ENCODE data around the gene FAM240B. TPM values are rescaled to one million over a fixed set of nuclear protein-coding genes. Genes with fewer than 3 reads are reported as not detected.

Gene FAM240B
- total RNA-seq, 3 donors from 2014 or later, result not detected

- H3K9me3 Mint-ChIP-seq, result no peaks in the 10 kb centered on the region
- H3K36me3 Mint-ChIP-seq (ENCODE audit: insufficient read depth), result no peaks in the 10 kb centered on the region
Observed at GRCh38 chr9:38724754-38725153, 4.8 kb upstream of the FAM240B start.

GRCh38 chr9:38718148-38718547, 1.8 kb downstream of the FAM240B start:
- no peaks in the 10 kb centered on the region for H3K36me3 Mint-ChIP-seq (ENCODE audit: insufficient read depth)
- no peaks in the 10 kb centered on the region for H3K4me1 Mint-ChIP-seq (ENCODE audit: low read depth)
- DNase-seq (no peak), ATAC-seq (no peak)
- H3K27me3 Mint-ChIP-seq (ENCODE audit: low read depth), result peaks cover 4% of the 10 kb centered on the region
- H3K4me3 Mint-ChIP-seq, result no peak overlapping the region
- no peaks in the 10 kb centered on the region for H3K9me3 Mint-ChIP-seq

More at GRCh38 chr9:38724754-38725153, 4.8 kb upstream of the FAM240B start:
- no peaks in the 10 kb centered on the region for H3K27me3 Mint-ChIP-seq (ENCODE audit: low read depth)
- ATAC-seq, result no peak
- no peak for DNase-seq
- H3K4me1 Mint-ChIP-seq (ENCODE audit: low read depth), result no peaks in the 10 kb centered on the region
- H3K4me3 Mint-ChIP-seq, result no peak overlapping the region

DNA sequence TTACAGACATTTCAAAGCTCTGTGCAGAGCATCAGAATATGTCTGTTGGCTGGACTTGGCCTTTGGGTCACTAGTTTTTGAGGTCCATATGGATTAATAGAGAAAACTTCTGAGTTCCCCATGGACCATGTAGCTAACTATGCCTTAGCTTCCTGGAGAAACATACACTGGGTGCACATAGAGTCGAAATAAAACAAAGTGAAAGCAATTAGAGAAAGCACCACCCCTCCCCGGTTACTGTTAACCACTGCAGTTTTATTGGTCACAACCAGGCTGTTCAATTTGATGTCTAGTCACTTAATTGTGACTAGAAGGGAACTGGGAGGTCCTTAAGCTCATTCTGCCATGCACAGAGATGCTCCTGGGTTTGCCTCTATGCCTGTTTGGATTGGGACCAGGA, 4.2 kb downstream of the FAM240B start:
- Mint-ChIP-seq H3K36me3 (ENCODE audit: insufficient read depth) (no peaks in the 10 kb centered on the region), H3K4me1 (ENCODE audit: low read depth) (no peaks in the 10 kb centered on the region), H3K9me3 (no peaks in the 10 kb centered on the region), H3K27me3 (ENCODE audit: low read depth) (peaks cover 5% of the 10 kb centered on the region), H3K4me3 (no peak overlapping the region)
- no peak for DNase-seq
- no peak for ATAC-seq

GRCh38 chr9:38713426-38713825, 6.5 kb downstream of the FAM240B start:
- ATAC-seq (no peak), DNase-seq (no peak)
- Mint-ChIP-seq H3K27me3 (ENCODE audit: low read depth) (peaks cover 5% of the 10 kb centered on the region), H3K4me1 (ENCODE audit: low read depth) (no peaks in the 10 kb centered on the region), H3K9me3 (no peaks in the 10 kb centered on the region), H3K4me3 (no peak overlapping the region), H3K36me3 (ENCODE audit: insufficient read depth) (no peaks in the 10 kb centered on the region)

GRCh38 chr9:38708759-38709158, 11.2 kb downstream of the FAM240B start:
- Mint-ChIP-seq H3K36me3 (ENCODE audit: insufficient read depth) (no peaks in the 10 kb centered on the region), H3K4me1 (ENCODE audit: low read depth) (no peaks in the 10 kb centered on the region), H3K27me3 (ENCODE audit: low read depth) (peaks cover 9% of the 10 kb centered on the region), H3K9me3 (no peaks in the 10 kb centered on the region), H3K4me3 (no peak overlapping the region)
- ATAC-seq, result no peak
- no peak for DNase-seq

GRCh38 chr9:38707885-38708637, 11.9 kb downstream of the FAM240B start:
- no peak for DNase-seq
- H3K27me3 Mint-ChIP-seq (ENCODE audit: low read depth), result peaks cover 9% of the 10 kb centered on the region
- H3K9me3 Mint-ChIP-seq, result no peaks in the 10 kb centered on the region
- no peaks in the 10 kb centered on the region for H3K4me1 Mint-ChIP-seq (ENCODE audit: low read depth)
- H3K4me3 Mint-ChIP-seq, result no peak overlapping the region
- no peak for ATAC-seq
- H3K36me3 Mint-ChIP-seq (ENCODE audit: insufficient read depth), result no peaks in the 10 kb centered on the region

DNA sequence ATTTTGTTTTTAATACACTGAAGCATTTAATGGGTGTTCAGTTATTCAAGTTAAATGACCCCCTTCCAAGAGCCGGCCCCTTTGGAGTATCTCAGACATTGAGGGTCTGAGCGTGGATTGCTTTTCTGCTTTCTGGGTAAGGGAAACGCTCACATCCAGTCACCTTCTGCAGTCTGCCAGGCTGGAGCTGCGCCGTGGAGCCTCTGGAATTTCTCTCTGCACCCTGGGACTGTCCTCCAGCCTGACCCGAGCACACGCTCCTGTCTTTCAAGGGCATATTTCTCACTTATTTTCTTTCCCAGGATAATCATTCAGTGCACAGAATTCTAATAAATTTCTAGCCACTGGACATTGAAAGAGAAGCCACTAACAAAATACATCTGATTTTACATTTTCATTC, 13.4 kb downstream of the FAM240B start:
- Mint-ChIP-seq H3K4me3 (no peak overlapping the region), H3K27me3 (ENCODE audit: low read depth) (peaks cover 9% of the 10 kb centered on the region), H3K9me3 (no peaks in the 10 kb centered on the region), H3K4me1 (ENCODE audit: low read depth) (no peaks in the 10 kb centered on the region), H3K36me3 (ENCODE audit: insufficient read depth) (no peaks in the 10 kb centered on the region)
- no peak for ATAC-seq
- DNase-seq, result no peak

DNA sequence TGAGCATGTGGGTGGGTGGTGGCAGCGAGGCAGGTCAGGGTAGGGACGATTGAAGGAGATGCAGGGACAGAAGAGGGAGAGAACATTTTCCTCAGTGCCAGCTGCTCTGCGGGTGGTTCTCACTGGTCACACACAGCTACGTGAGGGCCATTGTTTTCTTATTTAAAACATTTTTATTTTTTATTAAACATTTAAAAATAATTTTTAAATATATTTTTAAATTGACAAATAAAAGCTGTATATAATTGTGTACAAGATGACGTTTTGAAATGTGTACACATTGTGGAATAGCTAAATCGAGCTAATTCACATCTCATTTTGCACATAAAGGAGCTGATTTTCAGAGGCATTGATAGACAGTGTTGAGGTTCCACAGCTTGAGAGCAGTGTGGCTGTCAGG, 14.0 kb downstream of the FAM240B start:
- peaks cover 9% of the 10 kb centered on the region for H3K27me3 Mint-ChIP-seq (ENCODE audit: low read depth)
- H3K4me3 Mint-ChIP-seq, result no peak overlapping the region

GRCh38 chr9:38700695-38701094, 19.2 kb downstream of the FAM240B start:
- ATAC-seq (no peak), DNase-seq (no peak)
- H3K4me3 Mint-ChIP-seq, result no peak overlapping the region
- H3K36me3 Mint-ChIP-seq (ENCODE audit: insufficient read depth), result no peaks in the 10 kb centered on the region
- no peaks in the 10 kb centered on the region for H3K9me3 Mint-ChIP-seq
- no peaks in the 10 kb centered on the region for H3K4me1 Mint-ChIP-seq (ENCODE audit: low read depth)
- peaks cover 4% of the 10 kb centered on the region for H3K27me3 Mint-ChIP-seq (ENCODE audit: low read depth)

More for the DNA sequence above, 14.0 kb downstream of the FAM240B start:
- ATAC-seq (no peak), DNase-seq (no peak)
- no peaks in the 10 kb centered on the region for H3K4me1 Mint-ChIP-seq (ENCODE audit: low read depth)
- no peaks in the 10 kb centered on the region for H3K9me3 Mint-ChIP-seq
- H3K36me3 Mint-ChIP-seq (ENCODE audit: insufficient read depth), result no peaks in the 10 kb centered on the region

GRCh38 chr9:38699337-38699736, 20.6 kb downstream of the FAM240B start:
- Mint-ChIP-seq H3K4me3 (no peak overlapping the region), H3K9me3 (no peaks in the 10 kb centered on the region)
- DNase-seq, result no peak

GRCh38 chr9:38697776-38698300, 22.1 kb downstream of the FAM240B start:
- ATAC-seq (no peak), DNase-seq (no peak)
- H3K27me3 Mint-ChIP-seq (ENCODE audit: low read depth), result peaks cover 3% of the 10 kb centered on the region
- no peaks in the 10 kb centered on the region for H3K9me3 Mint-ChIP-seq
- H3K36me3 Mint-ChIP-seq (ENCODE audit: insufficient read depth), result no peaks in the 10 kb centered on the region
- H3K4me3 Mint-ChIP-seq, result no peak overlapping the region
- no peaks in the 10 kb centered on the region for H3K4me1 Mint-ChIP-seq (ENCODE audit: low read depth)

More at GRCh38 chr9:38699337-38699736, 20.6 kb downstream of the FAM240B start:
- H3K27me3 Mint-ChIP-seq (ENCODE audit: low read depth), result peaks cover 1% of the 10 kb centered on the region
- H3K4me1 Mint-ChIP-seq (ENCODE audit: low read depth), result no peaks in the 10 kb centered on the region
- no peak for ATAC-seq
- no peaks in the 10 kb centered on the region for H3K36me3 Mint-ChIP-seq (ENCODE audit: insufficient read depth)

DNA sequence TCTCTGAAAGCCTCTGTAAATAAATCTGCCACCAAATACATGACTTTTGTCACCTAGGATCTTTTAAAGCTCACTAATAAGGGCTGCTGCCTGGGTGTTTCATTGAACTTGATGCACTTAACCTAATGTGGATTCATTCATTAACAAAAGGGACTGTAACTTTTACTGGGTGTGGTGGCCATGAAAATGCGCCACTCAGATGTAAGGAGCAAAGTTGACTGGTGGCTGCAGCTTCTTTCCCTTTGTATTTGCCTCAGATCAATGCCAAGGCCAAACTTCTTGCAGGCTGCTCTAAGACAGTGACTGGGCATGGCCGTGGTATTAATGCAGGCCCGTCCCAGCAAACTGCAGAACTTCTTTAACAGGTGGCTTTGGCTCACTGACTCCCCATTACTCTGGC, 22.9 kb downstream of the FAM240B start:
- no peaks in the 10 kb centered on the region for H3K9me3 Mint-ChIP-seq
- H3K4me3 Mint-ChIP-seq, result no peak overlapping the region
- peaks cover 3% of the 10 kb centered on the region for H3K27me3 Mint-ChIP-seq (ENCODE audit: low read depth)
- ATAC-seq, result no peak
- no peaks in the 10 kb centered on the region for H3K36me3 Mint-ChIP-seq (ENCODE audit: insufficient read depth)
- H3K4me1 Mint-ChIP-seq (ENCODE audit: low read depth), result no peaks in the 10 kb centered on the region
- DNase-seq, result no peak

DNA sequence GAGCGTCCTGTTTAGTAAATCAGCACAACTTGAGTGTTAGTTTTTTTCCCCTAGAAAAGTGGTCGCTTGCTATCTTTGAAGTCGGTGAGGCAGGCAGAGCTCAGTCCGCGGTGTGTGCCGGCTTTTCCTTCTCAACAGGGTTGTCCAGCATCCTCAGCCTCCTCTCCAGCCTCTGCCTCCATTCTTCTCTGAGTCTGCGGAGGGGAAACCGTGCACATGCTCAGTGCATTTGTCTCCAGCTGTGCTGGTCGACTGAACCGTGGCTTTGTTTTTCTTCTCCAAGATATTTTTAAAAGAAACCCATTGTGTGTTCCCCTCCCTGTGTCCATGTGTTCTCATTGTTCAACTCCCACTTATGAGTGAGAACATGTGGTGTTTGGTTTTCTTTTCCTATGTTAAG, 25.3 kb downstream of the FAM240B start:
- H3K36me3 Mint-ChIP-seq (ENCODE audit: insufficient read depth), result no peaks in the 10 kb centered on the region
- no peaks in the 10 kb centered on the region for H3K9me3 Mint-ChIP-seq
- H3K27me3 Mint-ChIP-seq (ENCODE audit: low read depth), result peaks cover 3% of the 10 kb centered on the region
- H3K4me1 Mint-ChIP-seq (ENCODE audit: low read depth), result no peaks in the 10 kb centered on the region
- no peak for DNase-seq
- ATAC-seq, result no peak
- H3K4me3 Mint-ChIP-seq, result no peak overlapping the region

- Mint-ChIP-seq H3K4me1 (ENCODE audit: low read depth) (no peaks in the 10 kb centered on the region), H3K27me3 (ENCODE audit: low read depth) (peaks cover 6% of the 10 kb centered on the region), H3K36me3 (ENCODE audit: insufficient read depth) (no peaks in the 10 kb centered on the region), H3K4me3 (no peak overlapping the region), H3K9me3 (no peaks in the 10 kb centered on the region)
- DNase-seq (no peak), ATAC-seq (no peak)
Observed at GRCh38 chr9:38692707-38693106, 27.2 kb downstream of the FAM240B start.

DNA sequence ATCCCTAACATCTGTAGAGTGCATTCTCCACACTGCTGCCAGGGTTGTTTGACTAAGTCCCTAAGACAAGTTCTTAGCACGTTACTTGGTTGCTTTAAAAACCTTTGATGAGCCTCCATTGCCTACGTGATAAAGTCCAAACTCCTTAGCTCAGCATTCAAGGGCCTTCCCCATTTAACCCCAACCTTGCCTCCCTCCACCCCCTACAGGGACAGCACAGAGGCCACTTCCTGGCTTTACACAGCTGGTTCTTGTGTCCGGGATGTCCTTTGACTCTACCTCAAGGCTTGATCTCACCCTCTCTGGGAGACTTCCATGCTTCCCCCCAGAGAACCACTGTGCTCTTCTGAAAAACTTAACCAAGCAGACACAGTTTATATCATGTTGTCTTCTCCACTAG, 29.4 kb downstream of the FAM240B start:
- DNase-seq (no peak), ATAC-seq (no peak)
- Mint-ChIP-seq H3K27me3 (ENCODE audit: low read depth) (peaks cover 6% of the 10 kb centered on the region), H3K4me1 (ENCODE audit: low read depth) (no peaks in the 10 kb centered on the region), H3K9me3 (no peaks in the 10 kb centered on the region), H3K4me3 (no peak overlapping the region), H3K36me3 (ENCODE audit: insufficient read depth) (no peaks in the 10 kb centered on the region)

Measured in activated T-cell treated with anti-CD3 and anti-CD28 coated beads, Interleukin-2, amount 50 U/mL, for 4 hours (primary cell).